ENCODE measurements around the gene FARSA. TPM values are rescaled to one million over a fixed set of nuclear protein-coding genes. Genes with fewer than 3 reads are reported as not detected.

The FARSA gene
- total RNA-seq, 1 donor from 2014 or later, result 71.6 TPM

DNA sequence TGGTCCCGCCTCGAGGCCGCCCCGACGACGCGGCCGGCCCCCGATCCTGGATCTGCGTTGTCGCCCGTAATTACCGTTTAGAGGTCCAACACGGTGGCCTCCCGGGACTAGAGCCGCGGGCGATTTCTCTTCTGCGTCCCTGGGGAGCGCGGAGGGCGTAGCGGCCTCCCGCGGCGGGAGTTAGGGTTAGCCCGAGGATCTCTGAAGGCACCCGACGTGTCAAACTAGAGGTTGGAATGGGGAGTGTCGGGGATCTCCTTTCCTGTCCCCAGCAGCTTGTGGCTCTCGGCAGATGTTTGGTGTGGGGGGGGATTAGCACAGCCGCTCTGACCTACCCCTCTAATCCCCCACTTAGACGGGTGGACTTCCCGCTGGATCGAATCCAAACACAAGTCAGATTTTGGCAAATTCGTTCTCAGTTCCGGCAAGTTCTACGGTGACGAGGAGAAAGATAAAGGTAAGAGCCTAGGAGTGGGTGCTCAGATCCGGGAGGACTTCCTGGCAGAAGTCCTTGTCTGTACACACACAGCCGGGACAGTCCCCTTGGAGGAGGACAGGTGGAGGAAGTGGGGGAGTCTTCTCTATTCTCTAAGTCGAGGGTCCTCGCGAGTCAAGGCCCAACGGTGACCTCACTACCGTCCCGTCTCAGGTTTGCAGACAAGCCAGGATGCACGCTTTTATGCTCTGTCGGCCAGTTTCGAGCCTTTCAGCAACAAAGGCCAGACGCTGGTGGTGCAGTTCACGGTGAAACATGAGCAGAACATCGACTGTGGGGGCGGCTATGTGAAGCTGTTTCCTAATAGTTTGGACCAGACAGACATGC lies 5.5 kb upstream of the FARSA start:
- Mint-ChIP-seq H3K9me3 (ENCODE audit: unreplicated experiment) (peaks cover 5% of the 10 kb centered on the region), H3K27me3 (ENCODE audit: unreplicated experiment) (peaks cover 18% of the 10 kb centered on the region), H3K27ac (ENCODE audit: unreplicated experiment) (peak overlapping the region; percentile 97), H3K4me3 (ENCODE audit: unreplicated experiment) (peak overlapping the region; percentile 98), H3K36me3 (ENCODE audit: unreplicated experiment) (no peaks in the 10 kb centered on the region), H3K4me1 (ENCODE audit: low read depth, unreplicated experiment) (peaks cover 14% of the 10 kb centered on the region)
- DNase-seq, result no peak
- TF ChIP-seq, protein P1, sequence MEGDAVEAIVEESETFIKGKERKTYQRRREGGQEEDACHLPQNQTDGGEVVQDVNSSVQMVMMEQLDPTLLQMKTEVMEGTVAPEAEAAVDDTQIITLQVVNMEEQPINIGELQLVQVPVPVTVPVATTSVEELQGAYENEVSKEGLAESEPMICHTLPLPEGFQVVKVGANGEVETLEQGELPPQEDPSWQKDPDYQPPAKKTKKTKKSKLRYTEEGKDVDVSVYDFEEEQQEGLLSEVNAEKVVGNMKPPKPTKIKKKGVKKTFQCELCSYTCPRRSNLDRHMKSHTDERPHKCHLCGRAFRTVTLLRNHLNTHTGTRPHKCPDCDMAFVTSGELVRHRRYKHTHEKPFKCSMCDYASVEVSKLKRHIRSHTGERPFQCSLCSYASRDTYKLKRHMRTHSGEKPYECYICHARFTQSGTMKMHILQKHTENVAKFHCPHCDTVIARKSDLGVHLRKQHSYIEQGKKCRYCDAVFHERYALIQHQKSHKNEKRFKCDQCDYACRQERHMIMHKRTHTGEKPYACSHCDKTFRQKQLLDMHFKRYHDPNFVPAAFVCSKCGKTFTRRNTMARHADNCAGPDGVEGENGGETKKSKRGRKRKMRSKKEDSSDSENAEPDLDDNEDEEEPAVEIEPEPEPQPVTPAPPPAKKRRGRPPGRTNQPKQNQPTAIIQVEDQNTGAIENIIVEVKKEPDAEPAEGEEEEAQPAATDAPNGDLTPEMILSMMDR (IDR thresholded peaks at IDR 0.05; ENCODE audit: partially characterized antibody, unreplicated experiment), result no peak

GRCh38 chr19:12937927-12938778 lies 4.6 kb upstream of the FARSA start, which contains the start of gene CALR:
CALR (plus strand) TSS chr19:12938609; CDS start chr19:12938680, 71 bp downstream.
- Mint-ChIP-seq H3K27ac (ENCODE audit: unreplicated experiment) (peak within 1 kb of the TSS; percentile 97), H3K9me3 (ENCODE audit: unreplicated experiment) (peaks cover 5% of the 10 kb centered on the region), H3K4me1 (ENCODE audit: low read depth, unreplicated experiment) (peaks cover 11% of the 10 kb centered on the region), H3K4me3 (ENCODE audit: unreplicated experiment) (peak within 1 kb of the TSS; percentile 98), H3K27me3 (ENCODE audit: unreplicated experiment) (peaks cover 20% of the 10 kb centered on the region), H3K36me3 (ENCODE audit: unreplicated experiment) (no peaks in the 10 kb centered on the region)
- peak; percentile 98 for DNase-seq
- TF ChIP-seq, protein P1 (IDR thresholded peaks at IDR 0.05; ENCODE audit: partially characterized antibody, unreplicated experiment), result no peak

DNA sequence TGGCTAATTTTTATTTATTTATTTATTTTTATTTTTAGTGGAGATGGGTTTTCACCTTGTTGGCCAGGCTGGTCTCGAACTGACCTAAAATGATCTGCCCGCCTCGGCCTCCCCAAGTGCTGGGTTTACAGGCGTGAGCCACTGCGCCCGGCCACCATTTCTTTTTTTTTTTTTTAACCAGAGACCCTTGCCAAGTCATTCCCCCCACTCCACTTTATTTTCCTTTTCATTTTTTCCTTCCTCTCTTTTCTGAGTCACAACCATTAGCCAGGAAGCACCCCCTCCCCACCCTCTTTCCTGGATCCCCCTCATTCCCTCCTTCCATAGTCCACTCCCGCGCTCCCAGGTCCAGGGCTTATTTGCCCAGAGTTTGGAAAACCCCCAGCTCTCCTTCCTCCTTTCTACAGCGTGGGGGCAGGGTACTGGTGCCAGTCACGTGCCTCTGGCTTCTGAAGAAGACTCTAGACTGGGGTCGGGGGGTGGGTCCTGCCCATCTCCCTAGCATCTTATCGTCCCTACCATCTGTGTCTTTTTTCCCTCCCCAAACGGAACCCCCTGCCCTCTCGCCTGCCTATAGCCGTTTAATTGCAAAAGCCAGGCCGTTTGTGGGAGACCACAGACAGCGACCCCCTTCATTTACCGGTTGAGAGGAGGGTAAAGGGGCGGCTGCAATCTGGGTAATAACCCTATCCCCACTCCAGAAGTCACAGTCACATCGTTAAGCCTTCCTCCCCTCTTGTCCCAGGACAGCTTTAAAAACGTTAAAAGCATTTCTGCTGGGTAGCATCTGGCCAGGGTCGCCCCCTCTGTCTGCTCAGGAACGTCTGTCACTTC lies 3.8 kb upstream of the FARSA start:
- peak overlapping the region; percentile 98 for H3K4me3 Mint-ChIP-seq (ENCODE audit: unreplicated experiment)

GRCh38 chr19:12936582-12936981 lies 3.1 kb upstream of the FARSA start:
- no peak for DNase-seq
- Mint-ChIP-seq H3K4me3 (ENCODE audit: unreplicated experiment) (peak overlapping the region; percentile 67), H3K4me1 (ENCODE audit: low read depth, unreplicated experiment) (peaks cover 20% of the 10 kb centered on the region), H3K9me3 (ENCODE audit: unreplicated experiment) (peaks cover 5% of the 10 kb centered on the region), H3K36me3 (ENCODE audit: unreplicated experiment) (no peaks in the 10 kb centered on the region), H3K27me3 (ENCODE audit: unreplicated experiment) (peaks cover 28% of the 10 kb centered on the region), H3K27ac (ENCODE audit: unreplicated experiment) (peak overlapping the region; percentile 86)
- TF ChIP-seq, protein P1 (IDR thresholded peaks at IDR 0.05; ENCODE audit: partially characterized antibody, unreplicated experiment), result no peak

More for the DNA sequence above, 3.8 kb upstream of the FARSA start:
- Mint-ChIP-seq H3K27me3 (ENCODE audit: unreplicated experiment) (peaks cover 27% of the 10 kb centered on the region), H3K36me3 (ENCODE audit: unreplicated experiment) (no peaks in the 10 kb centered on the region), H3K4me1 (ENCODE audit: low read depth, unreplicated experiment) (peaks cover 18% of the 10 kb centered on the region), H3K27ac (ENCODE audit: unreplicated experiment) (peak overlapping the region; percentile 97), H3K9me3 (ENCODE audit: unreplicated experiment) (peaks cover 5% of the 10 kb centered on the region)
- TF ChIP-seq, protein P1 (IDR thresholded peaks at IDR 0.05; ENCODE audit: partially characterized antibody, unreplicated experiment), result no peak
- DNase-seq, result peak; percentile 53

All from glutamatergic neuron (in vitro differentiated cells).